Measurements from ENCODE around the gene BUD23.

DNA sequence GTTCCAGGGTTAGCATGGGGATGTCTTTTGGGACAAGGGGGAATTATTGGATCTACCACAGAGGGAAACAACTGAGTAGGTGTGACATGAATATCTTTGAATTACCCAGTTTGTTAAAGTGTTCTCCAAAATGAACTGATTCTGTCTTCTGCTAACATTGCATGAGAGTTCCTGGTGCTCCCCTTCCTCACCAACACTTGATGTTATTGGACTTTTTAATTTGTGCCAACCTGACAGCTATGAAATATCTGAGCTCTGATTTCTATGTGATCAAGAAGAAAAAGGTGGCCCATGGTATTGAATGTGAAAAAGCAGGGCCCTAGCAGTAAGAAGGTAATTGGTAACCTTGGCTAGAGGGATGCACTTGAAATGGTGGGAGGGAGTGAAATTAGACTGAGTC, 20.4 kb upstream of the BUD23 start:
- TF ChIP-seq CTCF (conservative IDR thresholded peaks at IDR 0.05 in 1 of 2, IDR thresholded peaks at IDR 0.05 in 1 of 2; ENCODE audit: extremely low read depth in 1 of 2, insufficient read depth in 1 of 2, low read depth in 1 of 2, low read length in 2 of 2) (no peak), EZH2 (IDR thresholded peaks at IDR 0.05; ENCODE audit: borderline replicate concordance, low read length) (no peak)
